A549 (cell line): ENCODE results near the gene RIMS1. TPM values are rescaled to one million over a fixed set of nuclear protein-coding genes. Genes with fewer than 3 reads are reported as not detected.

Source experiments
- ATAC-seq, 2 experiments: fragments of 200-7000 bp in 1 of 2; fragments of >200 bp in 1 of 2; cut with Nextera tagmentation in 1 of 2; cut with Tn5 transposase in 1 of 2; 3 replicates each; pipeline versions ENCODE4 v1.8.0 to v1.9.1; 2018 to 2020; ENCODE audit warnings: mild to moderate bottlenecking in 1 of 2, moderate library complexity in 1 of 2
- CTCF ChIA-PET: fragments of 300-600 bp; sonication (Branson Sonifier 250); formaldehyde crosslinking; extraction: SDS; loops from one replicate; lab custom pipeline; 2021; ENCODE audit warnings: antibody characterized with exemption, inconsistent platforms; lab: Yijun Ruan, JAX
- POLR2A ChIA-PET: fragments of 350-600 bp; formaldehyde crosslinking; extraction: SDS; loops from one replicate; lab custom pipeline; 2021; ENCODE audit warnings: antibody characterized with exemption, inconsistent platforms; lab: Yijun Ruan, JAX
- DNase-seq, 2 experiments: peaks; one replicate each; pipeline versions ENCODE4 v3.0.0 to v3.0.0-alpha.2; 2011 to 2016; ENCODE audit warnings: low read depth in 1 of 2, low spot score in 1 of 2
- FAIRE-seq: peaks from 2 replicates; lab custom pipeline; 2011; peaks lifted over from hg19 to GRCh38; lab: Jason Lieb, UNC
- H3K27ac ChIP-seq, 2 experiments: fragments of >200 bp; sonication (Bioruptor Twin); formaldehyde crosslinking; 3 replicates each; pipeline ENCODE4 v1.5.1; 2016 to 2017
- H3K4me1 ChIP-seq: fragments of >200 bp; sonication (Bioruptor Twin); formaldehyde crosslinking; 3 replicates; pipeline ENCODE4 v1.6.1; 2016
- H3K4me2 ChIP-seq: fragments of >200 bp; sonication (Bioruptor Twin); formaldehyde crosslinking; 3 replicates; pipeline ENCODE4 v1.6.1; 2016
- H3K4me3 ChIP-seq: fragments of >200 bp; sonication (Bioruptor Twin); formaldehyde crosslinking; 3 replicates; pipeline ENCODE4 v1.5.1; 2016
- H3K9me3 ChIP-seq: fragments of >200 bp; sonication (Bioruptor Twin); formaldehyde crosslinking; 3 replicates; pipeline ENCODE4 v1.6.1; 2016
- BHLHE40 ChIP-seq: IDR thresholded peaks from 2 replicates; pipeline ENCODE4 v1.6.1; 2012; ENCODE audit warnings: low read depth, low read length, inconsistent platforms
- CBX2 ChIP-seq: fragments of 200-600 bp; sonication (generic); IDR thresholded peaks from 2 replicates; pipeline ENCODE4 v1.6.1; 2016; ENCODE audit warnings: low read depth, mild to moderate bottlenecking, borderline replicate concordance
- CBX8 ChIP-seq: fragments of 200-600 bp; sonication (generic); IDR thresholded peaks from 2 replicates; pipeline ENCODE4 v1.6.1; 2016
- CEBPB ChIP-seq, 2 experiments: fragments of >200 bp in 1 of 2; sonication (Bioruptor Twin) in 1 of 2; formaldehyde crosslinking in 1 of 2; IDR thresholded peaks; 2 replicates each; pipeline ENCODE4 v1.6.1; 2012 to 2016
- CHD2 ChIP-seq: fragments of 150-350 bp; IDR thresholded peaks from 2 replicates; pipeline ENCODE4 v1.6.1; 2014; ENCODE audit warnings: low read length; ENCODE audit not compliant: partially characterized antibody
- CHD4 ChIP-seq: fragments of 200-600 bp; sonication (generic); IDR thresholded peaks from 2 replicates; pipeline ENCODE4 v1.6.1; 2016; ENCODE audit warnings: antibody characterized with exemption, mild to moderate bottlenecking, borderline replicate concordance
- EHF ChIP-seq: fragments of 250-450 bp; sonication (Bioruptor Pico); IDR thresholded peaks from 2 replicates; pipeline ENCODE4 v1.5.0; 2020; ENCODE audit warnings: mild to moderate bottlenecking
- FOSL2 ChIP-seq, 2 experiments: fragments of 450-650 bp in 1 of 2; fragments of >200 bp in 1 of 2; sonication (Bioruptor Twin) in 1 of 2; formaldehyde crosslinking; IDR thresholded peaks; 2 replicates each; pipeline versions ENCODE4 v1.5.0 to v1.6.1; 2016 to 2020; ENCODE audit warnings: mild to moderate bottlenecking in 1 of 2, moderate library complexity in 1 of 2
- FOXS1 ChIP-seq: fragments of 250-450 bp; sonication (Bioruptor Pico); IDR thresholded peaks from 2 replicates; pipeline ENCODE4 v1.5.0; 2020; ENCODE audit warnings: mild to moderate bottlenecking, moderate library complexity
- GATA3 ChIP-seq: IDR thresholded peaks from 2 replicates; pipeline ENCODE4 v1.6.1; 2012; ENCODE audit warnings: borderline replicate concordance
- HDAC2 ChIP-seq: fragments of 200-600 bp; sonication (generic); IDR thresholded peaks from 2 replicates; pipeline ENCODE4 v1.6.1; 2016
- HOXA7 ChIP-seq: fragments of 250-450 bp; sonication (Bioruptor Pico); IDR thresholded peaks from 2 replicates; pipeline ENCODE4 v1.5.0; 2020; ENCODE audit warnings: mild to moderate bottlenecking, moderate library complexity
- HOXB13 ChIP-seq: fragments of 250-450 bp; sonication (Bioruptor Pico); IDR thresholded peaks from 2 replicates; pipeline ENCODE4 v1.5.0; 2020; ENCODE audit warnings: low read depth, mild to moderate bottlenecking, moderate library complexity
- HOXB5 ChIP-seq: fragments of 250-450 bp; sonication (Bioruptor Pico); IDR thresholded peaks from 2 replicates; pipeline ENCODE4 v1.5.0; 2020; ENCODE audit warnings: mild to moderate bottlenecking, moderate library complexity
- KDM1A ChIP-seq: fragments of 200-600 bp; sonication (generic); IDR thresholded peaks from 2 replicates; pipeline ENCODE4 v1.6.1; 2016; ENCODE audit warnings: low read depth, mild to moderate bottlenecking
- MAFK ChIP-seq: fragments of 450-650 bp; IDR thresholded peaks from 2 replicates; pipeline ENCODE4 v1.6.1; 2014; ENCODE audit not compliant: partially characterized antibody
- NPAS2 ChIP-seq: fragments of 250-450 bp; sonication (Bioruptor Pico); IDR thresholded peaks from 2 replicates; pipeline ENCODE4 v1.8.0; 2022; ENCODE audit warnings: mild to moderate bottlenecking, moderate library complexity, borderline replicate concordance
- NR3C1 ChIP-seq: fragments of >200 bp; sonication (Bioruptor Twin); formaldehyde crosslinking; IDR thresholded peaks from 3 replicates; pipeline ENCODE4 v1.6.1; 2017
- PHF8 ChIP-seq: fragments of 200-600 bp; sonication (generic); IDR thresholded peaks from 2 replicates; pipeline ENCODE4 v1.6.1; 2016; ENCODE audit warnings: low read depth, mild to moderate bottlenecking, antibody characterized with exemption, moderate library complexity, borderline replicate concordance
- RARB ChIP-seq: fragments of 250-450 bp; sonication (Bioruptor Pico); IDR thresholded peaks from 2 replicates; pipeline ENCODE4 v1.8.0; 2021; ENCODE audit warnings: mild to moderate bottlenecking, moderate library complexity
- RCOR1 ChIP-seq: fragments of 150-350 bp; IDR thresholded peaks from 2 replicates; pipeline ENCODE4 v1.6.1; 2014; ENCODE audit warnings: antibody characterized with exemption, low read length, low read depth
- RFX5 ChIP-seq: fragments of 450-650 bp; IDR thresholded peaks from 2 replicates; pipeline ENCODE4 v1.7.1; 2014; ENCODE audit warnings: antibody characterized with exemption, mild to moderate bottlenecking, moderate library complexity
- RNF2 ChIP-seq: fragments of 200-600 bp; sonication (generic); IDR thresholded peaks from 2 replicates; pipeline ENCODE4 v1.6.1; 2016; ENCODE audit warnings: low read depth, mild to moderate bottlenecking, antibody characterized with exemption, moderate library complexity, borderline replicate concordance
- TFCP2L1 ChIP-seq: fragments of 250-450 bp; sonication (Bioruptor Pico); IDR thresholded peaks from 2 replicates; pipeline ENCODE4 v1.5.0; 2021; ENCODE audit warnings: mild to moderate bottlenecking
- ZC3H11A ChIP-seq: fragments of 450-650 bp; IDR thresholded peaks from 2 replicates; pipeline ENCODE4 v1.6.1; 2014; ENCODE audit warnings: antibody characterized with exemption, mild to moderate bottlenecking
- ZNF302 ChIP-seq: fragments of 250-450 bp; sonication (Bioruptor Pico); IDR thresholded peaks from 2 replicates; pipeline ENCODE4 v1.9.0; 2021; ENCODE audit warnings: inconsistent platforms, mild to moderate bottlenecking, moderate library complexity
- ZSCAN20 ChIP-seq: fragments of 250-450 bp; sonication (Bioruptor Pico); IDR thresholded peaks from 2 replicates; pipeline ENCODE4 v1.8.0; 2022; ENCODE audit warnings: mild to moderate bottlenecking, moderate library complexity
- WGBS: methylation state at CpG from one replicate; pipeline ENCODE4 v1.1.6; 2017; ENCODE audit errors: missing lambda C conversion rate; 5-methylcytosine and 5-hydroxymethylcytosine counted together
- polyA plus RNA-seq, 4 experiments: library from polyadenylated mRNA; depleted of rRNA in 3 of 4; stranded (reverse); fragments of >200 nt; fragmentation: RNase III in 1 of 4; extraction: RNeasy Plus Mini Kit Qiagen cat#74134 plus additional on column Dnase treatment in 1 of 4; gene quantifications; 2 replicates in 3 of 4; 3 replicates in 1 of 4; pipeline ENCODE4 v1.2.3, GENCODE V29; 2011 to 2017
- TF ChIP-seq, protein P1 (sequence below): IDR thresholded peaks from 2 replicates; pipeline ENCODE4 v1.6.1; 2012
- TF ChIP-seq, protein P2 (sequence below): fragments of 250-450 bp; sonication (Bioruptor Pico); IDR thresholded peaks from 2 replicates; pipeline ENCODE4 v1.5.0; 2020; ENCODE audit warnings: low read depth, mild to moderate bottlenecking, moderate library complexity
- TF ChIP-seq, protein P3 (sequence below): fragments of >200 bp; sonication (Bioruptor Twin); formaldehyde crosslinking; IDR thresholded peaks from 3 replicates; pipeline ENCODE4 v1.5.1; 2016

Gene RIMS1
- polyA plus RNA-seq, 2 of the 4 experiments (the other 2 are of a cell fraction) = 0.03 TPM; not detected in 1

DNA sequence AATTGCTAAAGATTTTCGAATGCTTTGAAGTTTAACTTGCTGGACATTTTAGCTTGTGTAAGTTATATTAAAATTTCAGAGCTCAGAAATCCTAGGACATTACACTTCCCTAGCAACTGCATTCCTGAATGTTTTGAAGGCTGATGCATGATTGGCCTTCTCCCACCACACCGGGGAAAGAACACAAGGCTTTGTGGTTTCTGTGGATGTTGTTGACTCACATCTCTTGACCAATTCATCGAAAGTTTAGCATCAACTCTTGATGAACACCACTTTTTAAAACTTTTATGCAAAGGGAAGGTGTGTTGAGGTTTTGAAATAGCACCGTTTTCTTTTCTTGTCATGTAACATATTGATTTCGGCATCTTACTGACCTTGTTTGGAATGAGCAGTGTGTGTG is 81.1 kb downstream of the RIMS1 start:
- no peak overlapping the region for H3K4me2 ChIP-seq
- ChIA-PET CTCF (interaction anchor here (0.7 kb wide), 1 partner anchor 385 kb away, joined by 3 read pairs; no protein-coding TSS in a partner anchor), POLR2A (no interaction called here)
- no peaks in the 10 kb centered on the region for H3K9me3 ChIP-seq
- no peak overlapping the region for H3K27ac ChIP-seq
- ATAC-seq (no peak), DNase-seq (no peak), FAIRE-seq (no peak)
- no peaks in the 10 kb centered on the region for H3K4me1 ChIP-seq
- no peak overlapping the region for H3K4me3 ChIP-seq
- 0% methylated on average over 5 of the region's 5 CpGs for WGBS
- TF ChIP-seq KDM1A = no peak
- no peak for TF ChIP-seq CEBPB (IDR thresholded peaks at IDR 0.05)
- no peak for TF ChIP-seq HOXB13 (CRISPR knock-in tag)
- TF ChIP-seq RNF2 = no peak
- TF ChIP-seq CBX8 = no peak
- no peak for TF ChIP-seq RARB (CRISPR knock-in tag)

DNA sequence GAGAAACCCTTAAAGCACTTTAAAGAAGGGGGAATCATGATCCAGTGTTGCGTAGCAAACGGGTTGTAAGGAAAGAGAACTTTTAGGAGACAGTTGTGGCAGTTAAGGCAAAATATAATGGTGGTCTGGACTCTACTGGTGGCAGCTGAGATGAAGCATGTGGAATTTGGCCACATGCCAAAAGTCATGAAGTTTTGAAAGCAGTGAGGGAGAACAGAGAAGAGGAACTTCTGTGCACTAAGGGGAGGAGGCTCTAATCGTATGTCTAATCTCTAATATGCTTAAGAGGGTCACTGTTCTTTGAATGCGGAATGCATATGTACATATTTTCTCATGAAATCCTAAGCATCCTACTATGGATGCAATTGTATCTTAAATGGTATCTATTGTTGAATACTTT is 91.5 kb downstream of the RIMS1 start:
- ChIA-PET CTCF (no interaction called here), POLR2A (no interaction called here)
- Histone ChIP-seq H3K9me3 (no peaks in the 10 kb centered on the region), H3K4me3 (no peak overlapping the region), H3K4me1 (no peaks in the 10 kb centered on the region), H3K4me2 (no peak overlapping the region), H3K27ac (no peak overlapping the region)
- ATAC-seq = no peak
- 44% methylated on average over 4 of the region's 4 CpGs for WGBS
- no peak for TF ChIP-seq RCOR1
- TF ChIP-seq RFX5 = no peak
- no peak for TF ChIP-seq PHF8
- TF ChIP-seq CBX2 = no peak
- TF ChIP-seq HOXB5 (CRISPR knock-in tag) = no peak
- TF ChIP-seq, protein P1, sequence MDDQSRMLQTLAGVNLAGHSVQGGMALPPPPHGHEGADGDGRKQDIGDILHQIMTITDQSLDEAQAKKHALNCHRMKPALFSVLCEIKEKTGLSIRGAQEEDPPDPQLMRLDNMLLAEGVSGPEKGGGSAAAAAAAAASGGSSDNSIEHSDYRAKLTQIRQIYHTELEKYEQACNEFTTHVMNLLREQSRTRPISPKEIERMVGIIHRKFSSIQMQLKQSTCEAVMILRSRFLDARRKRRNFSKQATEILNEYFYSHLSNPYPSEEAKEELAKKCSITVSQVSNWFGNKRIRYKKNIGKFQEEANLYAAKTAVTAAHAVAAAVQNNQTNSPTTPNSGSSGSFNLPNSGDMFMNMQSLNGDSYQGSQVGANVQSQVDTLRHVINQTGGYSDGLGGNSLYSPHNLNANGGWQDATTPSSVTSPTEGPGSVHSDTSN = no peak
- TF ChIP-seq HOXA7 (CRISPR knock-in tag) = no peak
- no peak for TF ChIP-seq GATA3
- TF ChIP-seq TFCP2L1 (CRISPR knock-in tag) = no peak
- no peak for TF ChIP-seq FOXS1
- TF ChIP-seq ZC3H11A = no peak
- TF ChIP-seq CEBPB (IDR thresholded peaks at IDR 0.05) = no peak
- TF ChIP-seq, protein P2, sequence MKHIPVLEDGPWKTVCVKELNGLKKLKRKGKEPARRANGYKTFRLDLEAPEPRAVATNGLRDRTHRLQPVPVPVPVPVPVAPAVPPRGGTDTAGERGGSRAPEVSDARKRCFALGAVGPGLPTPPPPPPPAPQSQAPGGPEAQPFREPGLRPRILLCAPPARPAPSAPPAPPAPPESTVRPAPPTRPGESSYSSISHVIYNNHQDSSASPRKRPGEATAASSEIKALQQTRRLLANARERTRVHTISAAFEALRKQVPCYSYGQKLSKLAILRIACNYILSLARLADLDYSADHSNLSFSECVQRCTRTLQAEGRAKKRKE (CRISPR knock-in tag) = no peak
- TF ChIP-seq HDAC2 = no peak
- no peak for TF ChIP-seq ZSCAN20 (CRISPR knock-in tag)
- DNase-seq = no peak
- no peak for FAIRE-seq

DNA sequence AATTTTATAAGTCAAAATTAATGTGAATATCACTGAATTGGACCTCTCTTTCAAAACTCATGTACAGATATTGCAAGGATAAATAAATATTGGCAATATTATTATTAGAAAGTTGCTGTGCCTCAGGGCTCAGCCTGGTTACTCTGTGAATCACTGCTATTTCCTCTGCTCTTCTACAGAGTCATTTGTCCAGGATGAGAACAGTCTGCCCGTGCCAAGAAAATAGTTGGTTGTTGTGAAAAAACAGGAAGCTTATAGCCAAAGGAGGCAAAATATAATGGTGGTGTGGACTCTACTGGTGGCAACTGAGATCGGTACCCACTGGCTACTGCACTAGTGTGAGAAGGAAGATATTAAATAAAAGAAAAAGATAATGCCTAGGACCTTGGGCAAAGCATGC is 93.6 kb downstream of the RIMS1 start:
- no peak for TF ChIP-seq EHF (CRISPR knock-in tag)
- no peak for TF ChIP-seq CBX2
- no peak for TF ChIP-seq RCOR1
- TF ChIP-seq FOSL2 (IDR thresholded peaks at IDR 0.05) = no peak
- no peak for TF ChIP-seq FOSL2 (CRISPR knock-in tag; IDR thresholded peaks at IDR 0.05)
- TF ChIP-seq MAFK = no peak
- TF ChIP-seq NR3C1 = no peak
- TF ChIP-seq CHD4 = no peak
- TF ChIP-seq ZNF302 (CRISPR knock-in tag) = no peak
- TF ChIP-seq NPAS2 (CRISPR knock-in tag) = no peak
- TF ChIP-seq CHD2 = no peak
- TF ChIP-seq, protein P2 (CRISPR knock-in tag) = no peak
- TF ChIP-seq RFX5 = no peak
- no peak for TF ChIP-seq GATA3
- TF ChIP-seq BHLHE40 = no peak
- TF ChIP-seq, protein P3, sequence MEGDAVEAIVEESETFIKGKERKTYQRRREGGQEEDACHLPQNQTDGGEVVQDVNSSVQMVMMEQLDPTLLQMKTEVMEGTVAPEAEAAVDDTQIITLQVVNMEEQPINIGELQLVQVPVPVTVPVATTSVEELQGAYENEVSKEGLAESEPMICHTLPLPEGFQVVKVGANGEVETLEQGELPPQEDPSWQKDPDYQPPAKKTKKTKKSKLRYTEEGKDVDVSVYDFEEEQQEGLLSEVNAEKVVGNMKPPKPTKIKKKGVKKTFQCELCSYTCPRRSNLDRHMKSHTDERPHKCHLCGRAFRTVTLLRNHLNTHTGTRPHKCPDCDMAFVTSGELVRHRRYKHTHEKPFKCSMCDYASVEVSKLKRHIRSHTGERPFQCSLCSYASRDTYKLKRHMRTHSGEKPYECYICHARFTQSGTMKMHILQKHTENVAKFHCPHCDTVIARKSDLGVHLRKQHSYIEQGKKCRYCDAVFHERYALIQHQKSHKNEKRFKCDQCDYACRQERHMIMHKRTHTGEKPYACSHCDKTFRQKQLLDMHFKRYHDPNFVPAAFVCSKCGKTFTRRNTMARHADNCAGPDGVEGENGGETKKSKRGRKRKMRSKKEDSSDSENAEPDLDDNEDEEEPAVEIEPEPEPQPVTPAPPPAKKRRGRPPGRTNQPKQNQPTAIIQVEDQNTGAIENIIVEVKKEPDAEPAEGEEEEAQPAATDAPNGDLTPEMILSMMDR = no peak
- ATAC-seq (no peak), DNase-seq (no peak), FAIRE-seq (no peak)
- Histone ChIP-seq H3K27ac (no peak overlapping the region), H3K4me1 (no peaks in the 10 kb centered on the region), H3K9me3 (no peaks in the 10 kb centered on the region), H3K4me3 (no peak overlapping the region), H3K4me2 (no peak overlapping the region)
- WGBS = 2% methylated on average over 2 of the region's 2 CpGs
- ChIA-PET POLR2A (no interaction called here), CTCF (no interaction called here)
